Measurements from ENCODE around the gene PDPK1.
"Not testable (repeated sequence)": the region's sequence is repeated elsewhere in the genome, so short reads cannot be mapped to it uniquely, and the experiment has no call there.

Gene PDPK1

DNA sequence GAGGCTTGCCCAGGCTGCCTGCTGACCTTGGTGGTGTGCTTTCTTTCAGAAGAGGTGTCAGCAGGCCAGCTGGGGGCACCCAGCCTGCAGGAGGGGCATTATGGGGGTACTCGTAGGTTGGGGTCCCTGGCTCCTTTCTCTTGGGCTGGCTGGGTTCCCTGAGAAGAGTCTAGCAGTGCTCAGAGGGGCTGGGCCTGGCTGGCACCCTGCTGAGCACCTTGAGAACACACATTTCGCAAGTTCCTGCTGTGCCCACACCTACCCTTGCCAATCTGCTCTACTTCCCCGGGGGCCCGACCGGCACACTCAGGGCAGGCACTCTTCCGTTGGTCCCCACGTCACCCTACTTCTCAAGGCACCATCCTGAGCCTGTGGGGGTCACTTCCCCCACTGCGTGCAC lies 11.7 kb upstream of the PDPK1 start:
- no peak for DNase-seq

DNA sequence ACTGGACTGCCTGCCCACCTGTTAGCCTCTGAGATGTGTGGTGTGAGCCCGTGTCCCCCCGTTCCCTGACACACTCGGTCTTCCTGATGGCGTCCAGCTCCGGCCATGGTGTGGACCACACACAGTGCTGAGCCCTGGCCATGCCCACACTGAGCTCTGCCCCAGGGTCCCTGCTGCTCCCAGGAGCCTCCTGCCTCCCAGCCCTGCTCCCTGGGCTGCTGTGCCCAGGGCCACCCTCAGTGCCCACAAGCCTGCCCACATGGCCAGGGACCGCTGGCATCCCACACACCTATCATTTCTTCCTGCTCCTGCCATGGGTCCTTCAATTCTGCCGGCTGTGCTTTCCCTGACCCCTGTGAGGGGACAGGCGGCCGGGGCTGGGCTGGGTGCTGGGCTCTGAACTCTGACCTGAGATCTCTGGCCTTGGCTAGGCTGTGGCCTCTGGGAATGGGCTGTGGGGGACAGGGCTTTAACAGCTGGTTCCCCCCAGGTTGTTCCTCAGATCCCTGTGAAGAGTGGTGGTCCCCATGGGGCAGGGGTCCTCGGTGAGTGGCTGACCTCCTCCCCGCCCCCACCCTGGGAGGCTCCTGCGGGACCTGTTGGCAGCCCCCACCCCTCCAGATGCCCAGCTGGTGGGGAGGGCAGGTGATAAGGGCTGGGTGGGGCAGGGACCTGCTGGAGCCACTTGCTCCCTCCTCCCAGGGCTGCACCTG lies 10.6 kb upstream of the PDPK1 start:
- no peak for DNase-seq

DNA sequence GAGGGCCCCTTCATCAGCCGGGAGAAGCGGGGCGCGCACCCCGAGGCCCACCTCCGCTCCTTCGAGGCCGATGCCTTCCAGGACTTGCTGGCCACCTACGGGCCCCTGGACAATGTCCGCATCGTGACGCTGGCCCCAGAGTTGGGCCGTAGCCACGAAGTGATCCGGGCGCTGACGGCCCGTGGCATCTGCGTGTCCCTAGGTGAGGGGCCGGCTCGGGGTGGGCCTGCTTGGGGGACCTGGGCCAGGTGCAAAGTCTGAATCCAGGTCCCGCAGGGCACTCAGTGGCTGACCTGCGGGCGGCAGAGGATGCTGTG lies 10.1 kb upstream of the PDPK1 start:
- no peak for DNase-seq

DNA sequence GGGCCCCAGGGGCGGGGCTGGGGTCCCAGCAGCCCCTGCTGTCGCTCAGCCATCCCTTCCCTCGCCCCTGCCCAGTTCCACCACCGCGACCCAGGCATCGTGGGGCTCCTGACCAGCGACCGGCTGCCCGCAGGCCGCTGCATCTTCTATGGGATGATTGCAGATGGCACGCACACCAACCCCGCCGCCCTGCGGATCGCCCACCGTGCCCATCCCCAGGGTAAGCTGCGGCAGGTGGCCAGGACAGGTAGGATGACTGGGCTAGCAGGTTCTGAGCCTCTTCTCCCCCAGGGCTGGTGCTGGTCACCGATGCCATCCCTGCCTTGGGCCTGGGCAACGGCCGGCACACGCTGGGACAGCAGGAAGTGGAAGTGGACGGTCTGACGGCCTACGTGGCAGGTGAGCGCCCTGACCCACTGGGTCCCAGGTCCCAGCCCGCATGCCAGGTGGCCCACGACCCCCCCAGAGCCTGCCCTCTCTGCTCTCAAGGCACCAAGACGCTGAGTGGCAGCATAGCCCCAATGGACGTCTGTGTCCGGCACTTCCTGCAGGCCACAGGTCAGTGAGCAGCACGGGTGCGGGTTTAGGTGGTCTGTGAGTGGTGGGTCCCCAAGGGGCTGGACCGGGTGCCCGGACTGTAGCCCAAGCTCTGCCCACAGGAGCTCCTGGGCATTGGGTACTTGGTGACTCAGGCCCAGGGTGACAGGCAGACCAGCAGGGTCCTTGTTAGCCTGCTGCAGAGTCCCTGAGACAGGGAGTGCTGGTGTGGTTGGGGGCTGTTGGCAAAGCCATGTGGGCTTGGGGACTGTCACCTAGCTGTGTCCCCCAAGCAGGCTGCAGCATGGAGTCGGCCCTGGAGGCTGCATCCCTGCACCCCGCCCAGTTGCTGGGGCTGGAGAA lies 9.4 kb upstream of the PDPK1 start:
- no peak for DNase-seq

DNA sequence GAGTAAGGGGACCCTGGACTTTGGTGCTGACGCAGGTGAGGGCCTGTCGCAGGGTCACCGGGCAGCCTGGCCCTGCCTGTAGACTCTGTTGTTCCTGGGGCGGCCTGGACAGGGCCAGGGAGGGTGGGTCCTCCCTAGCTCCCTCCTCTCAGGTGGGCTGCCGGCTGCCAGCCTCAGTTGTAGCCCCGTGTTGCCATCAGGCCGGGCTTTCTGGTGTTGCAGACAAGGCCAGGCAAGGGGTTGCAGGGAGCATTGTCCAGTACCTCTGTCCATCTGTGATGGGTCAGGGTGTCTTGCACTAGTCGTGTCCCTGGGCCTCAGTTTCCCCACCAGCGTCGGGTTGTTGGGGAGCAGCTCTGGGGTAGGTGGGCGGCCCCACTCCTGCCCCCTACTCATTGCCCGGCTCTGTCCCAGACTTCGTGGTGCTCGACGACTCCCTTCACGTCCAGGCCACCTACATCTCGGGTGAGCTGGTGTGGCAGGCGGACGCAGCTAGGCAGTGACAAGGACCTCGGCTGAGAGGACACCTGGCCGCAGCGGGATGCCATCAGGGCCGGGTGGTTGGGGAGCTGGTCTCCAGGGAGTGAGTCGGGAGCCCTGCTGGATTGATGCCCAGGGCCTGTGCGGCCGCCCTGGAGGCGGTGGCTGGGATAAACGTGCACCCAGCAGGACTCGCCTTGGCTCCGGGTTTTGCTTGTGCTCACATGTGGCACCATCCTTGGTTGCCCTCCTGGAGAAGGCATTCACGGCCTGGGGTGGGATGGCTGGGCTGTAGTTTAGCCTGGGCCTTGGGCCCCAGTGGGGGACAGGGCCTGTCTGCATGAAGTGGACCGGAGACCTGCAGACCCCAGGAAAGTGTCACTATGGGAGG lies 8.5 kb upstream of the PDPK1 start:
- DNase-seq = no peak

DNA sequence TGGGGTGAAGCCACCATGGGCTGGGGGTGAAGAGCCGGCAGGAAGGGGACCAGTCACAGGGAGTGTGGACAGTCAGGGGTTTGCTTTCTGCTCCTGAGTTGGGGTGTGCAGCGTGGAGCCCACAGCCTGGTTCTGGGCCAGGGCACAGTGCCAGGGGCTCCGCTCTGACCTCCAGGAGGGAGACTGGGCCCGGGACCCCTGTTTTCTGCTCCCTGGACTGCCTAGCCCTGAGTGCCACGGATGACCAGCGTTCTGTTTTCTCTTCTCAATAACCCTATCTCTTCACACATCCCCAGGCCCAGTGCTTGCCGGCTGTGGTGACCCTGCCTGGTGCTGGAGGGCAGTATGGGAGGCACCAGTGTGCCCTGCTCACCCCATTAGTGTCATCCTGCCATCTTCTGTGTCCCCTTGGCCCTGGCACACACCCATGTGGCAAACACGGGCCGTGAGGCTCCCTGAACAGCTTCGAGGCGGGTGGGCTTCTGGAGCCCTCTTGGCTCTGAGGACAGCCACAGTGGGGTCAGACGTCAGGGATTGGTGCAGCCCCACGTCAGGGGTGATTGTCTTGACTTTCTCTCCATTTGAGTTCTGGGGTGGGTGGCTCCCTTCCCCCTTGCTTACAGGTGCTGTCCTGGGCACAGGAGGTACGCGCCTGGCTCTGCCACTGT lies 7.7 kb upstream of the PDPK1 start:
- no peak for DNase-seq

DNA sequence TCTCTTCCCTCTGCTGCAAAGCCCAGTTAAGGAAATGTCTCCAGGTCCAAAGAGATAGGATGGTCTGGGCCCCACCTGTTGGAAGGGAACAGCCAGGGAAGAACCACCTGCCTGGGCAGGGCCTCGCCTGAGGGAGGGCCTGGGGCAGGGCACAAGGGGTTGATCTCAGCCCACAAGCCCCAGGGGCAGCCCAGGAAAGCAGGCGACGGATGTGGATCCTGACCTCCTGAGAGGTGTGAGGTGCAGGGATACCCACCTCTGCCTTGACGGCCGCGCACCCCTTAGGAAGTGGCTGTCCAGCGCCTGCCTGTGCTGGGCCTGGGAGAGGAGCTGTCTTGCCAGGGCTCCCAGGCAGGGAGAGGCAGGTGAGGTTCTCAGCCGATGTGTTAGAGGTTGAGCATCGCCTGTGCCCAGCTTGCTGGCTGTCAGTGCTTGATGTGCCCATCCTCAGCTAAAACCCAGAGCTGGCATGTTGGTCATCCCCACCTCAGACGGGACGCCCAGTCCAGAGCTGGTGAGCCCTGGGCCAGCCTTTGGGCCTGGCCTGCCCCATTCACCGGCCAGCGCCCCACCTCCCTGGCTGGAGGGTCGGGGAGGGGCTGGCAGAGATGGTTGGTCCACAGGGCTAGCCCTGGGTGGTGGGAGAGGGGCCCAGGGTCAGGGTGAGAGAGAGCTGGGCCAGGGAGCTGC lies 7.0 kb upstream of the PDPK1 start:
- DNase-seq = no peak

DNA sequence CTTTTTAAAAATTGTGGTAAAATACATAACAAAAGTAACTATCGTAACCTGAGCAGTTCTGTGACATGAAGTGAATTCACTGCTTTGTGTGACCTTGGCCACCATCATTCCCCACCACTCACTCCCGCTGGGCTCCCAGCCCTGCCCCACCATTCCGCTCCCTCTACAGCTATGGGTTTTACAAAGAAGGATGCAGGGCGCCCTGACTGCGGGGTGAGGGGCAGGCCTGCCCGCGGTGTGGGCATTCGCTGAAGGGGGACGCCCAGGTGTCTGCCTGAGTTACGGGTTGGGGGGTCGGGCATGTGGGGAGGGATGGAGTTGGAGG lies 6.5 kb upstream of the PDPK1 start, which contains the start of gene CEMP1:
Gene CEMP1, minus strand, starts transcription at position 38 of the 325 bp plus-strand sequence. CDS start 335 bp downstream, outside the sequence.
- DNase-seq = no peak

DNA sequence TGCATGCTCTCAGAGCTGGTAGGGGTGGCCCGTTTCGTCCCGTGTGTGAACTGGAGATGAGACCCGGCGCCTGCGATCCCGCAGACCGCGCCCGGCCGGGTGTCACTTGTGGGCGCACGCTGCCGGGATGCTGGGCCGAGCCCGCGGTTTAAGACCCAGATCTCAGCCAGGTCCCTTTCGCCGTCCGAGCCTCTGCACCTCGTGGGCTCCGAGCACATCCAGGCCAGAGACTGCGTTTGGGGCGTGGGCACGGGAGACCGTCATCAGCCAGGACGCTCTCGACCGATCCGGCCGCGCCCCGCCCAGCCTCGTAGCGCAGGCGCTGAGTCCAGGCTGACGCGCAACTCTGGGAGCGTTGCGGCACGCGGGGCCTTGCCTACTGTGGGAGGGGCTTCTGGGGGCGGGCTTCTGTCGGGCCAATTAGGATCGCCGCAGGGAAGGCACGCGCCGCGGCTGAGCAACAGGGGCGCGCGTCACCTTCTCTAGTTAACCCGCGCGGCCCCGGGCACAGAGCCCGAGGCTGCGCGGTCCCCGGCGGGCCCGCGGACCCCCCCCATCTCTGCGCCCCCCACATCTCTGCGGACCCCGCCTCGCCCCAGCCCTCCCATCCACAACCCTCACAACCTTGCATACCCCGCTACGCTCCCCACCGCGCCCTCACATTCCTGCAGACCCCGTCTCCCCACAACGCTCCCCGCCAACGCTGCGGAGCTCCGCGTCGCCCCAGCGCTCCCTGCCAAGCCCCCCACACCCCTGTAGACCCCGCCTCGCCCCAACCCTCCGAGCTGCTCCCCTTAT lies 5.9 kb upstream of the PDPK1 start:
- DNase-seq = peak; percentile 93 to 98

DNA sequence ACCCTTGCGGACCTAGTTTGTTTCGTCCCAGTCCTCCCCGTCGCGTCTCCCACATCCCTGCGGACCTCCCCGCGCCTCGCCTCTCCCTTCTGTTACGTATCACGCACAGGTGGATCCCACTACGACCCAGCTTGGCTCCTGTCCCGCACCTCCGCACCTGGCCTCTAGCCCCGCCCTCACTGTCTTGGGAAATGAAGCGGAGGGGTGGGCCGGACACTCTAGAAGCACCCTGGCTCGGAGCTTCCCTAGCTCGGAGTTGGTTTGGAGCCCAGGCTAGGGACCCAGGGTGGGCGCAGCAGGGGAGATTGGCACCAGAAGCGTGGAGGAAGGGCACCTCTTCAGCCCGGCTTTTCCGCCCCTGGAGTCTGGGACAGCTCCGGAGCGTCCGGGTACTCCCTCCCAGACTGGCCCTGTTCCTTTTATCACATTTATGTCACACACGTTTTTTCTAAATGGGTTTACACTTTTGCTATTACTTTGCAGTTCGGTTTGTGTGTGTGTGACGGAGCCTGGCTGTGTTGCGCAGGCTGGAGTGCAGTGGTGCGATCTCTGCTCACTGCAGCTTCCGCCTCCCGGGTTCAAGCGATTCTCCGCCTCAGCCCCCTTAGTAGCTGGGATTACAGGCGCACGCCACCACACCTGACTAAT lies 5.2 kb upstream of the PDPK1 start:
- DNase-seq = no peak

DNA sequence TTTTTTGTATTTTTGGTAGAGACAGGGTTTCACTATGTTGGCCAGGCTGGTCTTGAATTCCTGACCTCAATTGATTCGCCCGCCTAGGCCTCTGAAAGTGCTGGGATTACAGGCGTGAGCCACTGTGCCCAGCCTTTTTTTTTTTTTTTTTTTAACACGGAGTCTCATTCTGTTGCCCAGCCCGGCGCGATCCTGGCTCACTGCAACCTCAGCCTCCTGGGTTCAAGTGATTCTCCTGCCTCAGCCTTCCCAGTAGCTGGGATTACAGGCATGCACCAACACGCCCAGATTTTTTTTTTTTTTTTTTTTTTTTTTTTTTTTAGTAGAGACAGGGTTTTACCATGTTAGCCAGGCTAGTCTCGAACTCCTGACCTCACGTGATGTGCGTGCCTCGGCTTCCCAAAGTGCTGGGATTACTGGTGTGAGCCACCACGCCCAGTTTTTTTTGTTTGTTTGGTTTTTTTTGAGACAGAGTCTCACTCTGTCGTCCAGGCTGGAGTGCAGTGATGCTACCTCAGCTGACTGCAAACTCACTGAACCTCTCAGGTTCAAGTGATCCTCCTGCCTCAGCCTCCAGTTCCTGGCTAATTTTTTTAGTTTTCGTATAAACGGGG lies 4.6 kb upstream of the PDPK1 start:
- DNase-seq = peak in 1 of 2 experiments; percentile 23

DNA sequence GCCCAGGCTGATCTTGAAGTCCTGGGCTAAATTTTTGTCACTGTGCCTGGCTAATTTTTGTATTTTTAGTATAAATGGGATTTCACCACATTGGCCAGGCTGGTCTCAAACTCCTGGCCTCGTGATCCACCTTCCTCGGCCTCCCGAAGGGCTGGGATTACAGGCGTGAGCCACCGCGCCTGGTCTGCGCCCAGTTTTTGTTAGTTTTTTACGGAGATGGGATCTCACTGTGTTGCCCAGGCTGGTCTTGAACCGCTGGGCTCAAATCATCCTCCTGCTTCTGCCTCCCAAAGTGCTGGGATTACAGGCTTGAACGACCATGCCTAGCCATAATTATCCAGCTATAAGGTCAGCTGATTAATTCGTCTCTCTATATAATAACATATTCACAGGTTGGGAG lies 3.9 kb upstream of the PDPK1 start:
- DNase-seq = no peak

DNA sequence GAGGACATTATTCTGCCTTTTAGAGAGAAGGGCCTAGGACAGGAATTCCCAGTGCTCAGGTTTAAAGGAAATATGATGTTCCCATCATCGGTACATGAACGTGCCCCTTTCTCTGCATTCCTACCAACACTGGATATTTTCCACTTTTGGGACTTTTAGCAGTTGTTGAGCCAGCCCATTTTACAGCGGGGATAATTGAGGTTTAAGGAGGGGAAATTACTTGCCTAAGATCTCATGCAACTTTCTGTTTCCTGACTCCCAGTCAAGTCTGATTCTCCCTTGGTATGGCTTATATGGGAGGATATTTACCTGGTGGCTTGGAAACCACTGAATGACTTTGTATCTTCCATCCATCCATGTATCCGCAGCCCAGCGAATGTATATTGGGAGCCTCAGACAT lies 3.5 kb upstream of the PDPK1 start:
- DNase-seq = not testable (repeated sequence)

DNA sequence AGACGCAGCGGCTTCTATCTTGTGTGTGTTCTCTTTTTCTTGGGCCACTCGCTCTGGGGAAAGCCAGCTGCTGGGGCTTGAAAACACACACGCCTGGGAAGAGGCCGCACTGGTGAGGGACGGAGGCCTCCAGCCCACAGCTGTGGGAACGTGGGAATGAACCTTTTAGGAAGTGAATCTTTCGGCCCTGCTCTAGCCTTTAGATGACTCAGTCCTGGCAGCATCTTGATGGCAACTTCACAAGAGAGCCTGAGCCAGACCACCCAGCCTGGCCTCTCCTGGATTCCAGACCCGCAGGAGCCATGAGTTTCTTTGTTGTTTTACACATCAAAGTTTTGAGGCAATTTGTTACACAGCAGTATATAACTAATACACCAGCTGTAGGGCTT lies 2.2 kb upstream of the PDPK1 start:
- DNase-seq = no peak

DNA sequence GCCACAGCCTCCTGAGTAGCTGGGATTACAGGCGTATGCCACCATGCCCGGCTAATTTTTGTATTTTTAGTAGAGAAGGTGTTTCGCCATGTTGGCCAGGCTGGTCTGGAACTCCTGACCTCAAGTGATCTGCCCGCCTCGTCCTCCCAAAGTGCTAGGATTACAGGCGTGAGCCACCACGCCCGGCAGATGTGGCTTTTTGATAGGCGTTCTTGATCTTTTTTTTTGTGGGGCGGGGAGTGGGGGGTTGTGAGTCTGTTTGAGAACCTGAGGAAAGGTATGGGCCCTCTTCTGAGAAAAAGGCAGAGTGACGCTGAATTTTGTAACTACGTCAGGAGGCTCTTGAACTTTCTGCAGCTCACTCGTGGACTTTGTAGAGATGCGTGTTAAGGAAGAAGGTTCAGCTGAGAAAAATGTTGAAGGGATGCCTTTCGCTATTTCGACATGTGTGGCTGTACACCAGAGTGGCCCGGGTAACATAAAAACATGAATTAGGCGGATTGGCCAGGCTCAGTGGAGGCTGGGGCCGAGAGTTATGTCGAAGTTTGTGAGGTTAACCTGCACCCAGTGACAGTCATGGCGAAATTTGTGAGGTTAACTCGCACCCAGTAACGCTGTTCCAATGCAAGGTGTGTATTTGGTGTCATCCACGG lies 1.5 kb downstream of the PDPK1 start:
- not testable (repeated sequence) for DNase-seq

DNA sequence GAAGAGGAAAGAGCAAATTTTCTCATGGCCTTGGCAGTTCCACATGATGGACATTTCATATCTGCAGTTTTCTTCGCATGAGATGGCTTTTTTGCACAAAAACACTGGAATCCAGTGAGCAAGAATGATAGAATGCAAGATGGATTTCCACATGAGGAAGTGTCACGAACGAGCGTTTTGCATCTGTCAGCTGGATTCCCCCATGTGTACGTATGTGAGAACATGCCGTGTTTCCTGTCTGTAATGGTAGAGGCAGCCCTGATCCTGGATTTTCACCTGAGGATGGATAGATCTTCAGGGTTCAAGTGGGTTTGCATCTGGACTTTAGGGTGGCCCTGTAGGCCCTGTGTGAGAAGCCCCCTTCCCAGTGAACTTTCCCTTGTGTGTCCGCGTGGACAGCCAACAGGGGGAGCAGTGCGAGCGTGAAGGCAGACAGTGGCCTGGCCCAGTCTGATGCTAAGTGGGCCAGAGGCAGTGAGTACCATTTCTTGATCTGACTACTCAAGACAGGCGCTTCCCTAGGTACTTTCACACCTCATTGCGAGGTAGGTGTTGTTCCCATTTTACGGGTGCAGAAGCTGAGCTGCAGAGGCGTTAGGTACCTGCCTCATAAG lies 2.1 kb downstream of the PDPK1 start:
- DNase-seq = not testable (repeated sequence)

DNA sequence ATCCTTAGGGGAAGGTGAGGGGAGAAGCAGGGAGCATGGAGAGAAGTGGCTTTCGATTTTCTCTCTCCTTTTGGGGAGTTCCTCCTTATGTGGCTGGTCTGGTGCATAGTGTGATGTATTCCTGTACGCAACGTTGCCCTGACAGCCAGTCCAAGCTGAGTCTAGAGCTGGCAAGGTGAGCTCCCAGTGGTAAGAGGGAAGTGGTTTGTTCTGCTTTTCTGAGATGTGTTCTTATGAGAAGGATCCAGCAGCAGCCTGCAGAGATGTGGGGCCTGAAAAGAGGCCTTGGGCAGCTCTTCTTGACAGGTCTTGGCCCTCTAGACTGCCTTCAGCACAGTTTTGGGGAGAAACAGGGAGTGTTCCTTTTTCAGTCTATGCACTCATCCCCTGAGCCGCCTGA lies 3.1 kb downstream of the PDPK1 start:
- DNase-seq = not testable (repeated sequence)

DNA sequence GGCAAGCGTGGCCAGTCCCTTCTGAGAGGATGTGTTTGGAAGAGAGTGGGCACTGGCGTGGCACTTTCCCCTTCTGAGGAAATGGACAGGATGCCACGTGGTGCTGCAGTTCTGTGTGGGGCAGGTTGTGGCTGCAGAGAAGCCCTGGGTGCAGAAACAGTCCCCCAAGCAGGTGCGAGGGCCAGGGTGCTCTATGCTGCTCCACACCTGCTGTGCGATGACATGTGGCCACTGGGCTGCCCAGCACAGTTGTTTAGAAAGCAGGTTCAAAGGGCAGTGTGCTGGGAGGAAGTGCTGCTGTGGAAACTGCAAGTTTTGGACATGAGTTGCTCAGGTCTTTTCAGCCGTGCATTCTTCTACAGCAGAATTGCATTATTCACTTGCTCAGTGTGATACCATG lies 3.6 kb downstream of the PDPK1 start:
- DNase-seq = not testable (repeated sequence)

DNA sequence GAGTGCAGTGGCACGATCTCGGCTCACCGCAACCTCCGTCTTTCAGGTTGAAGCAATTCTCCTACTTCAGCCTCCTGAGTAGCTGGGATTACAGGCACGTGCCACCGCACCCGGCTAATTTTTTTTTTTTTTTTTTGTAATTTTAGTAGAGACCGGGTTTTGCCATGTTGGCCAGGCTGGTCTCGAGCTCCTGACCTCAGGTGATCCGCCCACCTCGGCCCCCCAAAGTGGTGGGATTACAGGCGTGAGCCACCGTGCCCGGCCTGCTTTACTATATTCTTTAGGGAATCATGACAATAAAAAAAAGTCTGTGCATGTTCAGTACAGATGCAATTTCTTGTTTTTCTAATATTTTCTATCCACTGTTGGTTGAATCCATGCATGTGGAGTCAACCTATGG lies 6.0 kb downstream of the PDPK1 start:
- DNase-seq = not testable (repeated sequence)

All from NCI-H446 (cell line).